RWPE2 (cell line): ENCODE measurements around the gene MERTK.

Experiments used
- ATAC-seq: fragments of 200-7000 bp; cut with Tn5 transposase; 3 replicates; pipeline ENCODE4 v1.9.1; 2021; ENCODE audit warnings: low read depth
- DNase-seq: peaks from one replicate; pipeline ENCODE4 v3.0.0-alpha.2; 2020; ENCODE audit warnings: low spot score
- H3K27ac ChIP-seq: fragments of 450-650 bp; 2 replicates; pipeline ENCODE4 v1.5.1; 2017; ENCODE audit warnings: mild to moderate bottlenecking; ENCODE audit not compliant: poor library complexity, severe bottlenecking
- H3K27me3 ChIP-seq: fragments of 250-450 bp; sonication (Bioruptor Pico); 2 replicates; pipeline ENCODE4 v1.5.1; 2021; ENCODE audit warnings: mild to moderate bottlenecking, moderate library complexity; ENCODE audit not compliant: insufficient read depth, poor library complexity, severe bottlenecking
- H3K36me3 ChIP-seq: fragments of 250-450 bp; sonication (Bioruptor Pico); 2 replicates; pipeline ENCODE4 v1.5.1; 2020; ENCODE audit warnings: low read depth, mild to moderate bottlenecking, moderate library complexity
- H3K4me1 ChIP-seq: fragments of 250-450 bp; sonication (Bioruptor Pico); 2 replicates; pipeline ENCODE4 v1.5.1; 2021; ENCODE audit warnings: mild to moderate bottlenecking, moderate library complexity; ENCODE audit not compliant: insufficient read depth, poor library complexity, severe bottlenecking
- H3K4me3 ChIP-seq: fragments of 250-450 bp; sonication (Bioruptor Pico); 2 replicates; pipeline ENCODE4 v1.5.1; 2021; ENCODE audit warnings: mild to moderate bottlenecking, moderate library complexity; ENCODE audit not compliant: severe bottlenecking
- H3K9me3 ChIP-seq: fragments of 250-450 bp; sonication (Bioruptor Pico); 2 replicates; pipeline ENCODE4 v1.5.1; 2021; ENCODE audit warnings: mild to moderate bottlenecking, moderate library complexity; ENCODE audit not compliant: severe bottlenecking
- TF ChIP-seq, protein P1 (sequence below): fragments of 450-650 bp; IDR thresholded peaks from one replicate; pipeline ENCODE4 v1.5.1; 2017; ENCODE audit warnings: mild to moderate bottlenecking, moderate library complexity; ENCODE audit not compliant: poor library complexity, severe bottlenecking

The MERTK gene

DNA sequence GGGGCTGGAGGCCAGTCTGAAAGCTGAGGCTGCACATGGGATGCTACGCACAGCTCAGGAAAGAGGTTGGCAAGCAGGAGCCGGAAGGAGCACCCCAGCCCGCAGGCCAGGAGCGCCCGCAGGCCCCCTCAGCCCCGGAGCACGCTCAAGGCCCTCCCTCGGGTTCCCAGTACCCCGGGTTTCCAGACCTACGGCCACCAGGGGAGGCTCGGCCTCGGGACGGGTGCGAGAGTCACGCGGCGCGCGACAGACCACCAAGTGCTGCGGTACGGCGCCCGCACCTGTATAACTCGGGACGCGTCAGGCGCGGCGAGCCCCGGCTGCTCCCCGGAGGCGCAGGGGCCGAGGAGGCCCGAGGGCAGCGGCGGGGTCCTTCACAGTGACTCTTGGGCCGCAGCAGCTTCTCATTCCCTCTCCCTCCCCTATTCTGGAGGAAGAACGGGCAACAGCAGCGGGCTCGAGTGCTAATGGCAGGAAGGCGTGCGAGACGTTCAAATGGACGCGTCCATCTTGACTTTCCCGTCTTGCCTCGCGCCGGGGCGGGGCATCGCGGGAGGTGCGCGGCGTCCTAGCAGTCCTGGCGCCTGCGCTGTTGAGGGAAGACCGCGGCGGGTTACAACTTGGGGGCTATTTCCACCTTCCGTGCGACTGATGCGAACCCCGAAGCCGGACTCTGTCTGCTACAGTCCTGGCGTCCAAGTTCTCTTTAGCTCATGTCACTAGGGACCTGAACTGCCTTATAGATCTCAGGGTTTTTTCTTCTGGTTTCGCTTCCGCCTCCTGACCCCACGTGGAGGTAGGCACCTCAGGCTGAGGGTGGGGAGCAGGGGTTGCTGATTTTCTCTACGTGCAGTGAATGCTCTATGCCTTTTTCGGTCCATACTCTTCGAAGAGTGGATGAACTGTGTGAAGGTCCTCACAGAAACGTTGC is 14.5 kb upstream of the MERTK start, which contains the start of gene ANAPC1:
ANAPC1 (minus strand) TSS at position 533 of the 931 bp plus-strand sequence. CDS start 3,368 bp downstream, outside the sequence.
- Histone ChIP-seq H3K4me3 (peak within 1 kb of the TSS; percentile 99), H3K36me3 (peaks cover 8% of the 10 kb centered on the region; the same call in 1 of the 2 replicates), H3K27me3 (no peaks in the 10 kb centered on the region), H3K27ac (peak within 1 kb of the TSS; percentile 56), H3K9me3 (no peaks in the 10 kb centered on the region), H3K4me1 (peaks cover 7% of the 10 kb centered on the region)
- TF ChIP-seq, protein P1, sequence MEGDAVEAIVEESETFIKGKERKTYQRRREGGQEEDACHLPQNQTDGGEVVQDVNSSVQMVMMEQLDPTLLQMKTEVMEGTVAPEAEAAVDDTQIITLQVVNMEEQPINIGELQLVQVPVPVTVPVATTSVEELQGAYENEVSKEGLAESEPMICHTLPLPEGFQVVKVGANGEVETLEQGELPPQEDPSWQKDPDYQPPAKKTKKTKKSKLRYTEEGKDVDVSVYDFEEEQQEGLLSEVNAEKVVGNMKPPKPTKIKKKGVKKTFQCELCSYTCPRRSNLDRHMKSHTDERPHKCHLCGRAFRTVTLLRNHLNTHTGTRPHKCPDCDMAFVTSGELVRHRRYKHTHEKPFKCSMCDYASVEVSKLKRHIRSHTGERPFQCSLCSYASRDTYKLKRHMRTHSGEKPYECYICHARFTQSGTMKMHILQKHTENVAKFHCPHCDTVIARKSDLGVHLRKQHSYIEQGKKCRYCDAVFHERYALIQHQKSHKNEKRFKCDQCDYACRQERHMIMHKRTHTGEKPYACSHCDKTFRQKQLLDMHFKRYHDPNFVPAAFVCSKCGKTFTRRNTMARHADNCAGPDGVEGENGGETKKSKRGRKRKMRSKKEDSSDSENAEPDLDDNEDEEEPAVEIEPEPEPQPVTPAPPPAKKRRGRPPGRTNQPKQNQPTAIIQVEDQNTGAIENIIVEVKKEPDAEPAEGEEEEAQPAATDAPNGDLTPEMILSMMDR, result no peak
- DNase-seq, result peak; percentile 87
- peak; percentile 96 for ATAC-seq

GRCh38 chr2:111884592-111884964 is 13.8 kb upstream of the MERTK start:
- peak overlapping the region; percentile 56 for H3K27ac ChIP-seq
- peaks cover 7% of the 10 kb centered on the region for H3K4me1 ChIP-seq
- TF ChIP-seq, protein P1, result no peak
- H3K9me3 ChIP-seq, result no peaks in the 10 kb centered on the region
- H3K27me3 ChIP-seq, result no peaks in the 10 kb centered on the region
- peaks cover 8% of the 10 kb centered on the region; the same call in 1 of the 2 replicates for H3K36me3 ChIP-seq
- H3K4me3 ChIP-seq, result peak overlapping the region; percentile 99
- DNase-seq (no peak), ATAC-seq (no peak; the same call in 2 of the 3 replicates)

- H3K4me1 ChIP-seq, result peaks cover 6% of the 10 kb centered on the region
- H3K27me3 ChIP-seq, result peaks cover 26% of the 10 kb centered on the region
- H3K4me3 ChIP-seq, result no peak overlapping the region
- no peaks in the 10 kb centered on the region for H3K36me3 ChIP-seq
- TF ChIP-seq, protein P1, result no peak
- no peak for ATAC-seq
- H3K27ac ChIP-seq, result no peak overlapping the region
- no peaks in the 10 kb centered on the region for H3K9me3 ChIP-seq
- no peak for DNase-seq
These were observed 2.4 kb upstream of the MERTK start for GRCh38 chr2:111896024-111896423.

DNA sequence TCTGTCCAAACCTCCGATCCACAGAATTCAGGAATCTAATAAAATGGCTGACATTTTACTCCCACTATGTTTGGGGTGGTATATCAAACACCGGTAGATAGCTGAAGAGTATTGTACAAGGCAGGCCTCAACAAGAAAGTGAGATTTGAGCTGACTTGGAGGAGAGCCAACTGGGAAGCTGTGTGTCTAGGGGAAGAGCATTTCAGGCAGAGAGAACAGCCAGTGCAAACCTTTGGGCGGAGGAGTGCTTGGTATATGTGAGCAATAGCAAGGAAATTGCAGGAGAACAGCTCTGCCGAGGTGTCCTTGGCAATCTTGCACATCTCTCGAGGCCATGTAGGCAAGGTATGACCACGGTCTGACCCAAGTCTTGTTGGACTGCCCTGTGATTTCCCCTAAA is 1.8 kb upstream of the MERTK start:
- H3K27me3 ChIP-seq, result peaks cover 28% of the 10 kb centered on the region
- no peak for DNase-seq
- no peaks in the 10 kb centered on the region for H3K36me3 ChIP-seq
- peaks cover 6% of the 10 kb centered on the region for H3K4me1 ChIP-seq
- no peaks in the 10 kb centered on the region for H3K9me3 ChIP-seq
- ATAC-seq, result no peak
- H3K4me3 ChIP-seq, result no peak overlapping the region
- TF ChIP-seq, protein P1, result no peak
- no peak overlapping the region for H3K27ac ChIP-seq

GRCh38 chr2:111897630-111897923 is 830 bp upstream of the MERTK start:
- Histone ChIP-seq H3K27ac (no peak overlapping the region), H3K4me1 (peaks cover 6% of the 10 kb centered on the region), H3K4me3 (peak overlapping the region; percentile 42), H3K36me3 (no peaks in the 10 kb centered on the region), H3K27me3 (peaks cover 28% of the 10 kb centered on the region), H3K9me3 (no peaks in the 10 kb centered on the region)
- DNase-seq, result no peak
- TF ChIP-seq, protein P1, result no peak
- ATAC-seq, result peak; percentile 4; the same call in 2 of the 3 replicates
